Daoy (cell line): ENCODE results near the gene UNC13C. TPM values are rescaled to one million over a fixed set of nuclear protein-coding genes. Genes with fewer than 3 reads are reported as not detected.

Source experiments
- DNase-seq: peaks from one replicate; pipeline ENCODE4 v3.0.0-alpha.2; 2015; ENCODE audit warnings: low read depth
- total RNA-seq: library from RNA; depleted of rRNA; stranded (reverse); fragments of >200 nt; shearing (Covaris generic); gene quantifications from 2 replicates; pipeline ENCODE4 v1.2.3, GENCODE V29; 2014; rRNA removed

Gene UNC13C
- total RNA-seq, 1 experiment from 2014 or later = 0.11 TPM

DNA sequence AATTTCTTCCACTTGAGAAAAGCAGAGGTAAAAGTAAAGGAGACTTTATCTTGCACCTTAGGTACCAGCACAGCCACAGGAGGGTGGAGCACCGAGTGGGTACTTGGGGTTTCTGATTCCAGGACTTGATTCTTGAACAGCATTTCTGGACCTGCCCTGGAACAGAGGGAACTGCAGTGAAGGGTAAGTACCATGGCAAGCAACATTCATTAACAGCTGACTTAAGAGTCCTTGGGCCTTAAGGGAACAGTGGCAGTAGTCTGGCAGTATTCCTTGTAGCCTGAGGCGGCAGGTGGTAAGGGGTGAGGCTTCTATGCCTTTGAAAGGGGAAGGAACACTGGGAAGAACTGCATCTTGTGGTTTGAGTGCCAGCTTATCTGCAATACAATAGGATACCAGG, 666.6 kb downstream of the UNC13C start:
- DNase-seq = no peak

DNA sequence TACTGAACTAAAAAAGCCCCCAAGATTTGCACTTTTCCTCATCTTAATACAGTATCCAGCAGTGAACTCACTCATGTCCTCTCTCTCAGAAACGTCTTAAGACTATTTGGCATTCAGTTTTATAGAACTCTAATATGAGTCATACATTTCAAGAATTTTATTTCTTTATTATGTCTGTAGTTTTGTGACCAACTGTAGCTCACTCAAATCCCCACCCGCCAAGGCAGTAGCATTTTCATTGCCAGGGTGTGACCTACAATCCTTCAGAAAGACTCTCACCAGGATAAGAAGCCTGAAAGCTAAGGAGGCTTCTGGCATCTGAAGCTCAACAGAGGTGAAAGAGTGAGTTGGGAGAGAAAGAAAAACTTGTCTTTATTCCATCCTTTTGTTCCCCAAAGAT, 681.4 kb downstream of the UNC13C start:
- no peak for DNase-seq

DNA sequence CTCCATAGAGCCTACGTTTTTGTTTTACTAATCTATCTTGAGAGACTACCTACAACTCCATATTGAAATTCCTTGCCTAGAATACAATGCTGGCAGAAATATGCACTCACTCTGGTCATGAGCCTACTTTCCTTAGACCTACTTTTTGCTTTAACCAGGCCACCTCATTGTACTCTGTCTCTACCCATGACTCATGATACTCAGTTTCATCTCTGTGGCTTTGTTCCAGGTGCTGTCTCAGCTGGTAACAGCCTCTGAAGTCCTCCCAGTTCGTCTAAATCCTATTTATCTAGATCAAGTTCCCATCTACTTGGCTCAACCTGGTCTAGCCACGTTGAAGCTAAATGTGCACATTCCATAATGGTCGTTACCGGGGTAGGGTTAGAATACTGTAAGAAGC, 682.1 kb downstream of the UNC13C start:
- no peak for DNase-seq

GRCh38 chr15:54675241-54675640, 697.0 kb downstream of the UNC13C start:
- no peak for DNase-seq

- DNase-seq = no peak
Observed at GRCh38 chr15:54681584-54681983, 703.3 kb downstream of the UNC13C start.

Other genes with a start within 250 kb of the UNC13C start
- 0.12 and 0.17 TPM in 2 replicates for gene WDR72, start 218.8 kb upstream of the UNC13C start, total RNA-seq